Measurements from ENCODE around the gene ATP10D.

DNA sequence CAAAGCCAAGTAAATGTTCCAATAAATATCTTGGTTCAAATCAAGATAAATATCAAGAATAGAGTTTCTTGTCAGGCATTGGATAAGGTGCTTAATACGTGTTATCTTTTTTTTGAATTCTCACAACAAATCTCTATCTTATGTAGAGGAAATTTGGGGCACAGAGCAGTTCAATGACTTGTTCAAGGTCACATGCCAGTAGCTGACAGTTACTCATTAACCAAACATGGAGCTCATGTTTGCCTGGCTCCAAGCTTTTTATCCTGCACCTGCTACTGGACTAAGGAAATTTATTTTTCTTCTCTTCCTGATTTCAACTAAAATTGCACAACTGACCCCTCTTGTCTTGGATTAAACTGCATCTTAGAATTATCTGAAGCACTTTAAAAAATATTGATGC is 76.3 kb downstream of the ATP10D start:
- no peak for TF ChIP-seq POLR2A (IDR thresholded peaks at IDR 0.05)
- TF ChIP-seq, protein P1, sequence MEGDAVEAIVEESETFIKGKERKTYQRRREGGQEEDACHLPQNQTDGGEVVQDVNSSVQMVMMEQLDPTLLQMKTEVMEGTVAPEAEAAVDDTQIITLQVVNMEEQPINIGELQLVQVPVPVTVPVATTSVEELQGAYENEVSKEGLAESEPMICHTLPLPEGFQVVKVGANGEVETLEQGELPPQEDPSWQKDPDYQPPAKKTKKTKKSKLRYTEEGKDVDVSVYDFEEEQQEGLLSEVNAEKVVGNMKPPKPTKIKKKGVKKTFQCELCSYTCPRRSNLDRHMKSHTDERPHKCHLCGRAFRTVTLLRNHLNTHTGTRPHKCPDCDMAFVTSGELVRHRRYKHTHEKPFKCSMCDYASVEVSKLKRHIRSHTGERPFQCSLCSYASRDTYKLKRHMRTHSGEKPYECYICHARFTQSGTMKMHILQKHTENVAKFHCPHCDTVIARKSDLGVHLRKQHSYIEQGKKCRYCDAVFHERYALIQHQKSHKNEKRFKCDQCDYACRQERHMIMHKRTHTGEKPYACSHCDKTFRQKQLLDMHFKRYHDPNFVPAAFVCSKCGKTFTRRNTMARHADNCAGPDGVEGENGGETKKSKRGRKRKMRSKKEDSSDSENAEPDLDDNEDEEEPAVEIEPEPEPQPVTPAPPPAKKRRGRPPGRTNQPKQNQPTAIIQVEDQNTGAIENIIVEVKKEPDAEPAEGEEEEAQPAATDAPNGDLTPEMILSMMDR (IDR thresholded peaks at IDR 0.05): no peak
